Ovary (tissue), 3 donors: ENCODE results near the gene KLRC2.

Experiments
- POLR2A ChIP-seq: fragments of 450-650 bp; IDR thresholded peaks from one replicate; pipeline ENCODE4 v1.6.1; 2017; ENCODE audit warnings: antibody characterized with exemption, mild to moderate bottlenecking, moderate library complexity
- TF ChIP-seq, protein P1 (sequence below), 3 donors: fragments of 450-650 bp in 2 of 3; fragments of 200-600 bp in 1 of 3; IDR thresholded peaks; one replicate each; pipeline versions ENCODE4 v1.5.1 to v1.8.0; 2016 to 2022; ENCODE audit warnings: antibody characterized with exemption in 3 of 3, mild to moderate bottlenecking in 1 of 3
- donor health status: DM: no; HTN: no; CAD: no.

DNA sequence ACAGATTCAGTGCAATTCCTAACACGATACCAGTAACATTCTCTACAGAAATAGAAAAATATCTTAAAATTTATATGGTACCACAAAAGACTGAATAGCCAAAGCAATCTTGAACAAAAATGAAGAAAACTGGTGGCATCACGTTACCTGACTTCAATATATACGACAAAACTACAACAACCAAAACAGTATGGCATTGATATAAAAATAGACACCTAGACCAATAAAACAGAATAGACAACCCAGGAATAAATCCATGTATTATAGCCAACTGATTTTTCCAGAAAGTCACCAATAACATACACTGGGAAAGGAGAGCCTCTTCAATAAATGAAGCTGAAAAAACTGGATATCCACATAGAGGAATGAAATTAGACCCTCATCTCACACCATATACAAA lies 51.6 kb downstream of the KLRC2 start:
- TF ChIP-seq, protein P1, sequence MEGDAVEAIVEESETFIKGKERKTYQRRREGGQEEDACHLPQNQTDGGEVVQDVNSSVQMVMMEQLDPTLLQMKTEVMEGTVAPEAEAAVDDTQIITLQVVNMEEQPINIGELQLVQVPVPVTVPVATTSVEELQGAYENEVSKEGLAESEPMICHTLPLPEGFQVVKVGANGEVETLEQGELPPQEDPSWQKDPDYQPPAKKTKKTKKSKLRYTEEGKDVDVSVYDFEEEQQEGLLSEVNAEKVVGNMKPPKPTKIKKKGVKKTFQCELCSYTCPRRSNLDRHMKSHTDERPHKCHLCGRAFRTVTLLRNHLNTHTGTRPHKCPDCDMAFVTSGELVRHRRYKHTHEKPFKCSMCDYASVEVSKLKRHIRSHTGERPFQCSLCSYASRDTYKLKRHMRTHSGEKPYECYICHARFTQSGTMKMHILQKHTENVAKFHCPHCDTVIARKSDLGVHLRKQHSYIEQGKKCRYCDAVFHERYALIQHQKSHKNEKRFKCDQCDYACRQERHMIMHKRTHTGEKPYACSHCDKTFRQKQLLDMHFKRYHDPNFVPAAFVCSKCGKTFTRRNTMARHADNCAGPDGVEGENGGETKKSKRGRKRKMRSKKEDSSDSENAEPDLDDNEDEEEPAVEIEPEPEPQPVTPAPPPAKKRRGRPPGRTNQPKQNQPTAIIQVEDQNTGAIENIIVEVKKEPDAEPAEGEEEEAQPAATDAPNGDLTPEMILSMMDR (IDR thresholded peaks at IDR 0.05): no peak
- TF ChIP-seq POLR2A: no peak
